Upper lobe of left lung (tissue), 6 donors: ENCODE data around the gene ALX4. TPM values are rescaled to one million over a fixed set of nuclear protein-coding genes. Genes with fewer than 3 reads are reported as not detected.

Experiments used
- ATAC-seq, 2 donors: fragments of 200-7000 bp; cut with Tn5 transposase; one replicate each; pipeline ENCODE4 v1.9.1; 2022; ENCODE audit warnings: mild to moderate bottlenecking in 2 of 2, moderate library complexity in 2 of 2; ENCODE audit not compliant: low FRiP score in 2 of 2
- DNase-seq, 2 donors: peaks; one replicate each; pipeline ENCODE4 v3.0.0-alpha.2; 2019 to 2020
- H3K27ac ChIP-seq, 4 donors: fragments of 200-600 bp; sonication (generic); one replicate each; pipeline ENCODE4 v1.5.1; 2016 to 2019
- H3K27me3 ChIP-seq, 4 donors: fragments of 200-600 bp; sonication (generic); one replicate each; pipeline ENCODE4 v1.5.1; 2017 to 2019
- H3K36me3 ChIP-seq, 4 donors: fragments of 200-600 bp; sonication (generic); one replicate each; pipeline ENCODE4 v1.5.1; 2016 to 2019
- H3K4me1 ChIP-seq, 4 donors: fragments of 200-600 bp; sonication (generic); one replicate each; pipeline ENCODE4 v1.5.1; 2018 to 2019
- H3K4me3 ChIP-seq, 4 donors: fragments of 200-600 bp; sonication (generic); one replicate each; pipeline ENCODE4 v1.5.1; 2017 to 2019; ENCODE audit warnings: mild to moderate bottlenecking in 2 of 4, moderate library complexity in 1 of 4
- H3K9me3 ChIP-seq, 4 donors: fragments of 200-600 bp; sonication (generic); one replicate each; pipeline ENCODE4 v1.5.1; 2018 to 2019
- EP300 ChIP-seq, 4 donors: sonication (generic); formaldehyde crosslinking; IDR thresholded peaks; one replicate each; pipeline ENCODE4 v1.5.1; 2017; ENCODE audit warnings: antibody characterized with exemption in 4 of 4, control low read depth in 2 of 4
- POLR2A ChIP-seq, 4 donors: fragments of 450-650 bp; IDR thresholded peaks; one replicate each; pipeline ENCODE4 v1.5.1; 2016 to 2017; ENCODE audit warnings: antibody characterized with exemption in 4 of 4, mild to moderate bottlenecking in 2 of 4
- POLR2AphosphoS5 ChIP-seq, 2 donors: sonication (generic); formaldehyde crosslinking; IDR thresholded peaks; one replicate each; pipeline ENCODE4 v1.5.1; 2017; ENCODE audit warnings: antibody characterized with exemption in 2 of 2
- WGBS, 2 donors: methylation state at CpG; one replicate each; pipeline ENCODE4 v1.1.5; 2017 to 2018; 5-methylcytosine and 5-hydroxymethylcytosine counted together
- total RNA-seq, 6 donors: library from RNA; depleted of rRNA in 4 of 6; stranded (reverse); fragments of >200 nt in 4 of 6; gene quantifications; one replicate each; pipeline versions ENCODE4 v1.1.0 to v1.2.1, GENCODE V29; 2016 to 2021
- TF ChIP-seq, protein P1 (sequence below), 6 experiments: fragments of 450-650 bp in 4 of 6; fragments of 200-600 bp in 2 of 6; sonication (generic) in 2 of 6; IDR thresholded peaks; one replicate each; pipeline ENCODE4 v1.5.1; 2016 to 2019; ENCODE audit warnings: antibody characterized with exemption in 6 of 6
- donor health status: DM: no; HTN: no; CAD: no; lungs with moderate emphysema.
- donor health status: DM: no; HTN: yes; CAD: no; lungs with severe emphysema.

Gene ALX4
- total RNA-seq, 6 donors from 2014 or later = not detected

DNA sequence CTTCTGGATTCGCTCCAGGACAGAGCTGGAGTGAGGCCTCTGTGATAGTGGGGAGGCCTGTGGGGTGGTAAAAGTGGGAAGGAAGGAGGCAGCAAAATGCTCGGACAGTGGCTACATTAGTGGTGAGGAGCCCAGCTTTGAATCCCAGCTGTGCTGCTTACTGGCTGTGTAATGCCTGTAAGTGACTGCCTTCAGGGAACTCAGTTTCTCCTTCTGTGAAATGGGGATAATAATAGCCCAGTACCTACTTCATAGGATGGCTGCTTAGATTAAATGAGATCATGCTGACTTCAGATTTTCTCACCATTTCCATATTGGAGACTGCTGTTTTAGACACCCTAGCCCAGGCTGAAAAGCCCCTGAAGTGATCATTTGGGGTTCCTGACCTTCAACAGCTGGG lies 8.4 kb upstream of the ALX4 start:
- WGBS, 2 donors = 17 to 31% methylated on average over 2 of the region's 2 CpGs
- Histone ChIP-seq H3K9me3 (no peaks in the 10 kb centered on the region), H3K4me1 (peaks cover 13 to 30% (median 18%) of the 10 kb centered on the region in 4 donors), H3K4me3 (no peak overlapping the region), H3K27ac (no peak overlapping the region), H3K36me3 (no peaks in the 10 kb centered on the region), H3K27me3 (peaks cover 0 to 66% (median 29%) of the 10 kb centered on the region in 4 donors)
- TF ChIP-seq, protein P1, sequence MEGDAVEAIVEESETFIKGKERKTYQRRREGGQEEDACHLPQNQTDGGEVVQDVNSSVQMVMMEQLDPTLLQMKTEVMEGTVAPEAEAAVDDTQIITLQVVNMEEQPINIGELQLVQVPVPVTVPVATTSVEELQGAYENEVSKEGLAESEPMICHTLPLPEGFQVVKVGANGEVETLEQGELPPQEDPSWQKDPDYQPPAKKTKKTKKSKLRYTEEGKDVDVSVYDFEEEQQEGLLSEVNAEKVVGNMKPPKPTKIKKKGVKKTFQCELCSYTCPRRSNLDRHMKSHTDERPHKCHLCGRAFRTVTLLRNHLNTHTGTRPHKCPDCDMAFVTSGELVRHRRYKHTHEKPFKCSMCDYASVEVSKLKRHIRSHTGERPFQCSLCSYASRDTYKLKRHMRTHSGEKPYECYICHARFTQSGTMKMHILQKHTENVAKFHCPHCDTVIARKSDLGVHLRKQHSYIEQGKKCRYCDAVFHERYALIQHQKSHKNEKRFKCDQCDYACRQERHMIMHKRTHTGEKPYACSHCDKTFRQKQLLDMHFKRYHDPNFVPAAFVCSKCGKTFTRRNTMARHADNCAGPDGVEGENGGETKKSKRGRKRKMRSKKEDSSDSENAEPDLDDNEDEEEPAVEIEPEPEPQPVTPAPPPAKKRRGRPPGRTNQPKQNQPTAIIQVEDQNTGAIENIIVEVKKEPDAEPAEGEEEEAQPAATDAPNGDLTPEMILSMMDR (IDR thresholded peaks at IDR 0.05) = no peak
- TF ChIP-seq POLR2A (IDR thresholded peaks at IDR 0.05) = no peak
- TF ChIP-seq EP300 (IDR thresholded peaks at IDR 0.05) = no peak
- no peak for TF ChIP-seq POLR2AphosphoS5 (IDR thresholded peaks at IDR 0.05)
- ATAC-seq (no peak), DNase-seq (no peak)

DNA sequence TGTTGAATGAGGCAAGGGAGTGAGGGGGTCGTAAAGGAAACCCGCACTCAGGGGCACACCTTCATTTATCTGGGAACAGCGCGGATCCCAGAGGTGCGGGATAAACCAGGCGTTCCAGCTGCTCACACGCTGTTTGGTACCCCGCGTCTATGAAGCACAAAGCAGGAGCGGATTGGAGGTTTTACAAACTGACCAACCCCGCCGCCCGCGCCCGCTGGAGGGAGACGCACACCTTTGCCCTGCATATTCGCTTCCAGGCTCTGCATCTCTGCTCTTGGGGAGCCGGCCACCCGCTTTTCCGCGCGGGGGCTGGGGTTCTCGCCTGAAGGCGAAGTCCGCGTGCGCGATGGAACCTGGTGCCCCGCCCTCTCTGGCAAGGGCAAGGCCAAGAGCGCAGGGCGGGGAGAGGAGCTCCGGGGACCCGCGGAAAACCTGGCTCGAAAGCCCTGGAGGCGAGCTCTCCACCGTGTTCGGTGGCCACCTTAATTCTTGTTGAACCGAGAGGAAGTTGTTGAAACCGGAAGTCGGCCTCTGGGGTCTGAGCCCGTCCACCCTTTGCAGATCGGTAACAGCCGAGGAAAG lies 6.8 kb upstream of the ALX4 start:
- Histone ChIP-seq H3K9me3 (no peaks in the 10 kb centered on the region), H3K27me3 (peaks cover 0 to 71% (median 39%) of the 10 kb centered on the region in 4 donors), H3K4me3 (peak overlapping the region in 3 of 4 donors; percentile 7 to 33 (median 29)), H3K4me1 (peaks cover 13 to 30% (median 18%) of the 10 kb centered on the region in 4 donors), H3K36me3 (no peaks in the 10 kb centered on the region), H3K27ac (no peak overlapping the region)
- ATAC-seq (peak in 1 of 2 donors; percentile 29), DNase-seq (peak in 1 of 2 donors; percentile 88)
- WGBS, 2 donors = 6 to 7% methylated on average over 6 to 35 of the region's 44 CpGs
- TF ChIP-seq EP300 (IDR thresholded peaks at IDR 0.05) (no peak), POLR2AphosphoS5 (IDR thresholded peaks at IDR 0.05) (no peak), POLR2A (IDR thresholded peaks at IDR 0.05) (no peak)
- TF ChIP-seq, protein P1 (IDR thresholded peaks at IDR 0.05) = no peak

DNA sequence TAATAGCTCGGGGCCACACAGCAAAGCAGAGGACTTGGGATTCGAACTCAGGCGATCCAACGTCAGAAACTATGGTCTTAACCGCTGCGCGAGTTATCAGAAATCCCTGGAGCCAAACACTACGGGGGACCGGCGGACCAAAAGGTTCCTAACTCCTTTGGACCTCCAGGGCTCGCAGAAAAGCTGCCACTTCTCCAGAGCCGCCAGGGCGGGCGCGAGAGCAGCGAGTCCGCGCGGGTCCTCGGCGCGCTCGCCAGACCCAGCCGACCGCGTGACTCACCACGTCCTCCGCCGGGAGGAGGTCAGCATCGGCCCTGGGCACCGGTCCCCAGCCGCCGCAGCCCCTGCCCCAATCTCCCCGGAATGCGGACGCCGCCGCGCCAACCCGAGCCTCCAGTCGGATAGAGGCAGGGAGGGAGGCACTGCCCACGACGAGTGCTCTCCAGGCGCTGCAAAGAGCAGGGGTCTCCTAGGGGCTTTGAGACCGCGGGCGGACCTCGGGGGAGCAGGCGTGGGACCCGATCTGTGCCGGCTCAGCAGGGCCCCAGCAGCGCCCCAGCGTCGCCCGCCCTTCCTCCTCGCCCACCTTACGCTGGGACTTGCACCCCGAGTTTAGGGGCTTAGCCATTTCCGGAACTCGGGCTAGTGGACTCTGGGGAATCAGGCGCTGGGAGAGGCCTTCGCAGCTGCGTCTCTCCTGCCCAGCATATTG lies 6.2 kb upstream of the ALX4 start:
- H3K9me3 ChIP-seq = no peaks in the 10 kb centered on the region
- 5 to 10% methylated on average over 12 to 45 of the region's 63 CpGs for WGBS, 2 donors
- DNase-seq (peak in 1 of 2 donors; percentile 87), ATAC-seq (peak in 1 of 2 donors; percentile 76)
- H3K36me3 ChIP-seq = no peaks in the 10 kb centered on the region
- H3K27me3 ChIP-seq = peaks cover 0 to 73% (median 44%) of the 10 kb centered on the region in 4 donors
- H3K4me3 ChIP-seq = peak overlapping the region in 2 of 4 donors; percentile 6 to 33
- no peak for TF ChIP-seq POLR2AphosphoS5 (IDR thresholded peaks at IDR 0.05)
- no peak for TF ChIP-seq POLR2A (IDR thresholded peaks at IDR 0.05)
- TF ChIP-seq, protein P1 (IDR thresholded peaks at IDR 0.05) = no peak
- TF ChIP-seq EP300 (IDR thresholded peaks at IDR 0.05) = no peak
- peaks cover 13 to 31% (median 18%) of the 10 kb centered on the region in 4 donors for H3K4me1 ChIP-seq
- no peak overlapping the region for H3K27ac ChIP-seq

DNA sequence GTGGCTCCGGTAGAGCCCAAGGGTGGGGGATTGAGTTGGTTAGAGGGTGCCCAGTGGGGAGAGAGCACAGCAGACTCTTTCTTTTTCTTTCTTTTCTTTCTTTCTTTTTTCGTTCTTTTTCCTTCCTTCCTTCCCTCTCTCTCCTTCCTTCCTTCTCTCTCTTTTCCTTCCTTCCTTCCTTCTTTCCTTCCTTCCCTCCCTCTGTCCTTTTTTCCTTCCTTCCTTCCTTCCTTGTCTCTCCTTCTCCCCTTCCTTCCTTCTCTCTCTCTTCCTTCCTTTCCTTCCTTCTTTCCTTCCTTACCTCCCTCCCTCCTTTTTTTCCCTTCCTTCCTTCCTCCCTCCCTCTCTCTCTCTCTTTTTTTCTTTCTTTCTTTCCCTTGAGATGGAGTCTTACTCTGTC lies 4.8 kb upstream of the ALX4 start:
- H3K9me3 ChIP-seq = no peaks in the 10 kb centered on the region
- no peak for ATAC-seq
- DNase-seq = no peak
- WGBS, 2 donors = 12% methylated on average over 2 of the region's 2 CpGs
- H3K27me3 ChIP-seq = peaks cover 0 to 81% (median 47%) of the 10 kb centered on the region in 4 donors
- no peak overlapping the region for H3K27ac ChIP-seq
- no peaks in the 10 kb centered on the region for H3K36me3 ChIP-seq
- H3K4me3 ChIP-seq = no peak overlapping the region
- no peak for TF ChIP-seq EP300 (IDR thresholded peaks at IDR 0.05)
- TF ChIP-seq, protein P1 (IDR thresholded peaks at IDR 0.05) = no peak
- no peak for TF ChIP-seq POLR2A (IDR thresholded peaks at IDR 0.05)
- no peak for TF ChIP-seq POLR2AphosphoS5 (IDR thresholded peaks at IDR 0.05)
- peaks cover 17 to 39% (median 24%) of the 10 kb centered on the region in 4 donors for H3K4me1 ChIP-seq
